PC-9 (cell line): ENCODE results near the gene ZSCAN26. TPM values are rescaled to one million over a fixed set of nuclear protein-coding genes. Genes with fewer than 3 reads are reported as not detected.

Source experiments
- BruUV-seq: library from RNA; stranded (reverse); fragments of 400-500 nt; replicated peaks from 2 replicates; lab custom pipeline; 2021; lab: Mats Ljungman, UMichigan
- CTCF ChIA-PET: fragments of 300-600 bp; sonication (Branson Sonifier 250); formaldehyde crosslinking; loops from one replicate; lab custom pipeline; 2022; ENCODE audit warnings: antibody characterized with exemption; lab: Charles Lee
- POLR2A ChIA-PET: fragments of 300-600 bp; sonication (Branson Sonifier 250); formaldehyde crosslinking; loops from one replicate; lab custom pipeline; 2022; ENCODE audit warnings: antibody characterized with exemption; ENCODE audit not compliant: unreplicated experiment; lab: Charles Lee
- DNase-seq, 2 experiments: peaks; one replicate each; pipeline versions ENCODE4 v3.0.0 to v3.0.0-alpha.2; 2015 to 2022; ENCODE audit warnings: mixed read lengths in 1 of 2
- H2AFZ ChIP-seq: fragments of 200-600 bp; sonication (generic); 2 replicates; pipeline ENCODE4 v1.8.1; 2017; ENCODE audit warnings: antibody characterized with exemption
- H3F3A ChIP-seq: fragments of 200-600 bp; sonication (generic); 2 replicates; pipeline ENCODE4 v1.8.1; 2017; ENCODE audit warnings: antibody characterized with exemption, mild to moderate bottlenecking, low read depth; ENCODE audit not compliant: insufficient read depth
- H3K27ac ChIP-seq: fragments of 200-600 bp; sonication (generic); 2 replicates; pipeline ENCODE4 v1.6.1; 2016; ENCODE audit warnings: mixed run types
- H3K27me3 ChIP-seq: fragments of 200-600 bp; sonication (generic); 2 replicates; pipeline ENCODE4 v1.6.1; 2016; ENCODE audit warnings: low read depth, mixed run types; ENCODE audit not compliant: insufficient read depth
- H3K36me3 ChIP-seq: fragments of 200-600 bp; sonication (generic); 2 replicates; pipeline ENCODE4 v1.6.1; 2016; ENCODE audit warnings: low read depth, mixed run types
- H3K4me1 ChIP-seq: fragments of 200-600 bp; sonication (generic); replicated peaks from 2 replicates; pipeline ENCODE4 v1.6.1; 2016; ENCODE audit warnings: mixed run types; ENCODE audit not compliant: insufficient read depth
- H3K4me2 ChIP-seq: fragments of 200-600 bp; sonication (generic); 2 replicates; pipeline ENCODE4 v1.6.1; 2017; ENCODE audit warnings: mixed run types
- H3K4me3 ChIP-seq: fragments of 200-600 bp; sonication (generic); 2 replicates; pipeline ENCODE4 v1.6.1; 2016; ENCODE audit warnings: mixed run types
- H3K79me2 ChIP-seq: fragments of 200-600 bp; sonication (generic); 2 replicates; pipeline ENCODE4 v1.6.1; 2017; ENCODE audit warnings: low read depth, mixed run types
- H3K9me2 ChIP-seq: fragments of 200-600 bp; sonication (generic); 2 replicates; pipeline ENCODE4 v1.8.1; 2017; ENCODE audit warnings: mild to moderate bottlenecking; ENCODE audit not compliant: insufficient read depth
- H3K9me3 ChIP-seq: fragments of 200-600 bp; sonication (generic); 2 replicates; pipeline ENCODE4 v1.8.1; 2016; ENCODE audit warnings: low read depth; ENCODE audit not compliant: insufficient read depth
- H4K20me1 ChIP-seq: fragments of 200-600 bp; sonication (generic); 2 replicates; pipeline ENCODE4 v1.8.1; 2017; ENCODE audit not compliant: insufficient read depth
- EZH2 ChIP-seq: fragments of 200-600 bp; sonication (generic); IDR thresholded peaks from 2 replicates; pipeline ENCODE4 v1.8.0; 2017; ENCODE audit warnings: antibody characterized with exemption, low read depth
- intact Hi-C: fragments of 100-400 bp; cut with micrococcal nuclease; formaldehyde crosslinking; loops from one replicate; pipeline ENCODE4 v1.10.0; 2022; ENCODE audit not compliant: unreplicated experiment
- total RNA-seq: library from RNA; stranded (reverse); gene quantifications from 2 replicates; pipeline ENCODE4 v1.2.3, GENCODE V29; 2021
- TF ChIP-seq, protein P1 (sequence below): fragments of 200-600 bp; sonication (generic); conservative IDR thresholded peaks from 2 replicates; pipeline ENCODE4 v1.6.1; 2017; ENCODE audit warnings: mixed run types, antibody characterized with exemption, mild to moderate bottlenecking, moderate library complexity

Gene ZSCAN26
- total RNA-seq, 1 experiment from 2014 or later, result 14.8 TPM

DNA sequence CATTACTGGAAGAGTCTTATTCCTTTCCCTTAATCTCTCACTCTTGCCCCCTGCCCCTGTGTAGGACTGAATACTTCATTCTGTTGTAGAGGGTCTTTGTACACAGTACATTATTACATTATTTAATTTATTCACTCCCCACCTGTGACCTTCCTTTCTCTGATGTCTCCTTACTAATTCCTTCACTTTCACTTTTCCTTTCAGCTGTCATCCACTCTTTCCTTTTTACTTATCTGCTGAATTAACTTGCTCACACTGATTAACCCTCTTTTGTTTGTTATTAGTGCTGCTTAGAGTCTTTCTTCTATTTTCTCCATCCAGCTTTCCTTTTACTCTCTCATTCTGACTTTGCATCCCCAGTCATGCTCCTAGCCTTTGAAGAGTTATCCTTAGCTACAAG, 7.9 kb downstream of the ZSCAN26 start:
- no peak for DNase-seq
- ChIA-PET CTCF (no interaction called here), POLR2A (no interaction called here)
- H3K4me2 ChIP-seq, result no peak overlapping the region
- no peaks in the 10 kb centered on the region for H3K9me3 ChIP-seq
- intact Hi-C loops, result no loop called here
- no peaks in the 10 kb centered on the region for H3K9me2 ChIP-seq
- BruUV-seq, result no TSS peak
- H2AFZ ChIP-seq, result no peak overlapping the region
- H3K4me3 ChIP-seq, result no peak overlapping the region
- H3K36me3 ChIP-seq, result peaks cover 5% of the 10 kb centered on the region; the same call in 1 of the 2 replicates
- H3F3A ChIP-seq, result no peaks in the 10 kb centered on the region
- no peaks in the 10 kb centered on the region for H4K20me1 ChIP-seq
- 0 out of 2 replicates have a peak, but pooled peaks cover 4% of the 10 kb centered on the region for H3K79me2 ChIP-seq
- H3K4me1 ChIP-seq, result no peaks in the 10 kb centered on the region
- TF ChIP-seq, protein P1, sequence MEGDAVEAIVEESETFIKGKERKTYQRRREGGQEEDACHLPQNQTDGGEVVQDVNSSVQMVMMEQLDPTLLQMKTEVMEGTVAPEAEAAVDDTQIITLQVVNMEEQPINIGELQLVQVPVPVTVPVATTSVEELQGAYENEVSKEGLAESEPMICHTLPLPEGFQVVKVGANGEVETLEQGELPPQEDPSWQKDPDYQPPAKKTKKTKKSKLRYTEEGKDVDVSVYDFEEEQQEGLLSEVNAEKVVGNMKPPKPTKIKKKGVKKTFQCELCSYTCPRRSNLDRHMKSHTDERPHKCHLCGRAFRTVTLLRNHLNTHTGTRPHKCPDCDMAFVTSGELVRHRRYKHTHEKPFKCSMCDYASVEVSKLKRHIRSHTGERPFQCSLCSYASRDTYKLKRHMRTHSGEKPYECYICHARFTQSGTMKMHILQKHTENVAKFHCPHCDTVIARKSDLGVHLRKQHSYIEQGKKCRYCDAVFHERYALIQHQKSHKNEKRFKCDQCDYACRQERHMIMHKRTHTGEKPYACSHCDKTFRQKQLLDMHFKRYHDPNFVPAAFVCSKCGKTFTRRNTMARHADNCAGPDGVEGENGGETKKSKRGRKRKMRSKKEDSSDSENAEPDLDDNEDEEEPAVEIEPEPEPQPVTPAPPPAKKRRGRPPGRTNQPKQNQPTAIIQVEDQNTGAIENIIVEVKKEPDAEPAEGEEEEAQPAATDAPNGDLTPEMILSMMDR, result no peak
- TF ChIP-seq EZH2, result no peak
- no peaks in the 10 kb centered on the region for H3K27me3 ChIP-seq
- H3K27ac ChIP-seq, result no peak overlapping the region

DNA sequence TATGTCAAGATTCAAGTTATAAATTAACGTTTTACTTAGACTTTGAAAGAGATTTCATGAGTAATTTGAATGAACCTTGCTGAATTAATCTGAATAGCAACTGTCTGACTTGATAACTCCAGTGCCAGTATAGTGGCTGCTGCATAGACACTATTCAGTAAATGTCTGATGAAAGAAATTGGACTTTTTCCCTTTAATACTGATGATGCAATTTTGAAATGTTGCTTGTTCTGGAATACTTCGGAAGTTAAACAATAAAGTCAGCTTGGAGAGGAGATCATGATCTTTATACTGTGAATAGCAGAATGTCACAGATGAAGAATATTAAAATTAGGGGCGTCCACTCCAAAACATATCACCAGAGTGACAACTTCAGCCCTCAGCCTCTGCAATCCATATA, 10.8 kb downstream of the ZSCAN26 start:
- no peaks in the 10 kb centered on the region for H3F3A ChIP-seq
- H3K27ac ChIP-seq, result no peak overlapping the region
- no peaks in the 10 kb centered on the region for H4K20me1 ChIP-seq
- H3K79me2 ChIP-seq, result no peaks in the 10 kb centered on the region
- no peaks in the 10 kb centered on the region for H3K9me2 ChIP-seq
- no TSS peak for BruUV-seq
- no peak overlapping the region for H3K4me3 ChIP-seq
- no peaks in the 10 kb centered on the region for H3K9me3 ChIP-seq
- no peak for DNase-seq
- no peak overlapping the region for H3K4me2 ChIP-seq
- H2AFZ ChIP-seq, result no peak overlapping the region
- POLR2A ChIA-PET, result no interaction called here
- CTCF ChIA-PET, result no interaction called here
- peaks cover 3% of the 10 kb centered on the region; the same call in 1 of the 2 replicates for H3K36me3 ChIP-seq
- peaks cover 11% of the 10 kb centered on the region; the same call in 1 of the 2 replicates for H3K4me1 ChIP-seq
- no peaks in the 10 kb centered on the region for H3K27me3 ChIP-seq
- TF ChIP-seq EZH2, result no peak
- TF ChIP-seq, protein P1, result no peak
- intact Hi-C loops, result no loop called here

DNA sequence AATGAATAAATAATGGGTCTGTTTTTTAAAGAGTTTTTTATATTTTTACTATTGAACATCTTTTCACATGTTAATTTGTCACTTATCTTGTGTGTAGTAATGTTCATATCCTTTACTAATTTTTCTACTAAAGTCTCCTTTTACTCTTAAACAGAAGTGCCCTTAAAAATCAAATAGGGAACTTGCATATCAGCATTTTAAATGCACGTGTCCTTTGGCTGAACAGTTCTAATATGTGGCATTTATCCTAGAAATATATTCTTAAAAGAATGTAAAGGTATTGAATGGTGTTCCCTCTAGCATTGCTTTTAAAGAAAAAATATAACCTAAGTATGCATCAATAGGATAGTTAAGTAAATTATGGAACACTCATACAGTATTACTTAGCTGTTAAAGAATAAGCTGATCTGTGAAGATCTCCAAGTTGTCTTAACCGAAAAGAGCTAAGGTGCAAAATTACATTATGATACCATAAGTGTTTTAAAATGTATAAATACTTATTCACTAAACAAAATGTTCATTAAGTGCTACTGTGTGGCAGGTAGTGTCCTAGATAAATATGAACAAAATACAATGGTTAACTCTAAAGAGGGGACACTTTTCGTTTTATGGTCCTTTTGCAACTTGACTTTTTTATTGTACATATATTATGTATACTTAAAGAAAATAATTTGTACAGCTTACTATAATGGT, 13.8 kb downstream of the ZSCAN26 start:
- no peak overlapping the region for H3K27ac ChIP-seq
- intact Hi-C loops, result no loop called here
- H2AFZ ChIP-seq, result peak overlapping the region; percentile 98; the same call in 1 of the 2 replicates
- H3K4me2 ChIP-seq, result peak overlapping the region; percentile 90
- peak overlapping the region; percentile 82 for H3K4me3 ChIP-seq
- H3K27me3 ChIP-seq, result no peaks in the 10 kb centered on the region
- H3K79me2 ChIP-seq, result no peaks in the 10 kb centered on the region
- ChIA-PET POLR2A (interaction anchor here (0.5 to 1.2 kb wide), 4 partner anchors 12 to 1781 kb away, joined by 3 to 10 read pairs (median 3); partner anchors contain the start of gene BTN1A1), CTCF (no interaction called here)
- BruUV-seq, result no TSS peak
- no peaks in the 10 kb centered on the region for H3F3A ChIP-seq
- no peak for DNase-seq
- no peaks in the 10 kb centered on the region for H3K9me3 ChIP-seq
- TF ChIP-seq, protein P1, result no peak
- TF ChIP-seq EZH2, result no peak
- H3K4me1 ChIP-seq, result peaks cover 11% of the 10 kb centered on the region; the same call in 1 of the 2 replicates
- no peaks in the 10 kb centered on the region for H4K20me1 ChIP-seq
- H3K9me2 ChIP-seq, result no peaks in the 10 kb centered on the region
- H3K36me3 ChIP-seq, result no peaks in the 10 kb centered on the region; the same call in 1 of the 2 replicates
